Cerebellar cortex (tissue), 1 donor: ENCODE data around the gene GBA3.

Experiments
- DNase-seq: peaks from one replicate; pipeline ENCODE4 v3.0.0-alpha.2; 2015; ENCODE audit warnings: low spot score

Gene GBA3

DNA sequence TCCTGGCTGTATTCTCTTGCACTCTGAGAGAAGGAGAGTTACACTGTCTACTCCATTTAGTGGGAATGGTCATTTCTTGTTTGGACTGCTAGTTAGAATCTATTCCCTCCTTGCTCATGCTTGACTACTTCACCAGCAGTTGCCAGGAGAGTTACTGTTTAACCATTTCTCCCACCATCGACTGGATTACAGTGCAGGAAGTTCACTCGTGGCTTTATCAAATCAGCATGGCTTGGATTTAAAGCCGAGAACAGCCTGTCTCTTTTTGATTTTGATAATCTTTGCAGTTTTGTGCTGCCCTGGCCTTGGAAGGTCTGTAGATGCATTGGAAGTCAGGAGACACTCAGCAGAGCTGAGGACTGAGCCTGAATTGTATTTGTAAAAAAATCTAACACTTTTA lies 3.2 kb downstream of the GBA3 start:
- DNase-seq = no peak

DNA sequence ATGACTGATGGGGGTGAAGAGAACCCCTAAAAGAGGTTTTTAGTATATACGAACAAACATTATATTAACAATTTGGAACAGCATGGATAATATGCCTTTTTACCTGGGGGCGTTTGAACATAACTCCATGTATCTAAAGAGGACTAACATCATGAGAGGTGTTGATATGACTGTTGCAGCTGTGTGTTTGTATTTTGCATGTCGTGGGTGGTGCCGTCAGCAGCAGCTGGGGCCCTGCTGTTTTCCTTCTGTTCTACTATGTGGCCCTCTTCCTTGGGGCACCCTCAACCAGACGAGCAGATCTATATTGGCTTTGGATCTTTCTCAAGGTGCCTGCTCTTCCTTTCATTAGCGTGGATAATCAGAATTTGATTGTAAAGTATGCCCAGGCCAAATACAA lies 11.2 kb downstream of the GBA3 start:
- DNase-seq = no peak

DNA sequence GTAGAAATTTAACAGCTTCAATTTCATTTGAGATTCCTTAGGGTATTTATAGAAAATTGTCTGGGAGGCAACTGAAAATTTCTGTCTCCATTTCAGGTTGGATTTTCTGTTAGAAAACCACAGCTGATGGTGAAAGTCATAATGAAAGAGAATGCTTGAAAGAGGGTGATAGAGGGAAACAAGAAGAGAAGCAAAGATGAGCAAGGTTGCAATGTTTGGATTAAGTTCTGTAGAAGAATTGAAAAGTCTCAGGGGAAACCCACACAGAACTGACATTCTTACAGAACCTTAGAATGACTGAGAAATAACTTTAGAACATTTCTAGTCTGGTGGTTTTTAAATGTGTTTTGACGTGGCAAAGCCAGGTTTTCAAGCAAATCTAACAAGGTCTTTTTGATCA lies 14.7 kb downstream of the GBA3 start:
- DNase-seq = no peak

DNA sequence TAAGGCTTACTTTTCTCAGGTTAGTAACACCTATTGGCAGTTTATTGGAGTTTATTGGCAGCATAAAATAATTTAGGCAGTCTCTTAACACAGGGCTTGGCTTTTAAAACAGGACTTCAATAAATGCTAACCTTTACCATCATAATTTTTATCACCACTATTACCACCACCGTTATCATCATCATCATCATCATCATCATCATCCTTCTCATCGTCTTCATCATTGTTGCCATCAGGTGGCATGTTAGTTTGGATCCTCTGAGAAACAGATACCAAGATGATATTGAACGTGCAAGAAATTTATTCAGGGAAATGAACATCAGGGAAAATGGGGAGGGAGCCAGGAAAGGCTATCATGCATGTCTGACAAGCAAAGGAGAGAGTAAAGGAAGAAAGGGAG lies 16.2 kb downstream of the GBA3 start:
- no peak for DNase-seq

DNA sequence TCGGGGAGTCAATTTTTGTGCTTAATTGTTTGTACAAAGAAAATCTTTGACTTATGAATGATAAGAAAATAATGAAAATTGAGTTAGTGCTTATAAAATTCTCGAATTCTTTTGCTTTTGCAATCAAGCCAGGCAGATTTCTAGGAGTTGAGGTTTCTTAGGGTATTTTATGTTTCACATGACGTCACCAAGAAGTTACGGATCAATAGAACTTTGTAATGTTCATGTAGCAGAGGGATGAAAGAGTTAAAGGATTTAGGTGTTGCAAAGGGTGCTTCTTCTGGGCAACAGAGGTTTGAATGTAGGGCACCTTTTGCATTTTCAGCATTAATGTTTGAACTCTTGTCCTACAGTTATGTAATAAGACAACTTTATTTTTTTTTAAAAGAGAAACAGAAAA lies 19.4 kb downstream of the GBA3 start:
- no peak for DNase-seq

DNA sequence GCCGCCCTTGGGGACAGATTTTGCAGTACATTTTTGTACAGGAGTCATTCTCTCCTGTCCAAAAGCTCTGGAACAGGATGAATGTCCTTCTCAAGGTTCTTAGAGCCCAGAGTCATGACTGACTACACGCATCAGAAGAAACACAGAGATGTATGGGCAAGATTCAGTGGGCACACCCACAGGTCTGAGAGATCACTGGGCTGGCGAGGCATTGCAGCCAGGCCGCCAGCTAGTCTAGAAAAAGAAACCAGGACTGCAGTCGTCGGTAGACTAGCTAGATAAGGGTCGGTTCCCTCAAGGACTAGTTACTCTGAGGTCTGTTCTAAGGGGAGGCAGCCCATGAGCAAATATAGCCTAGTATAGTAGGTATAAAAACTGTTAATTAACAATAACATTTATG lies 19.8 kb downstream of the GBA3 start:
- no peak for DNase-seq

GRCh38 chr4:22713841-22714240 lies 21.1 kb downstream of the GBA3 start:
- DNase-seq = no peak

GRCh38 chr4:22719218-22719617 lies 26.5 kb downstream of the GBA3 start:
- no peak for DNase-seq

GRCh38 chr4:22720091-22720490 lies 27.4 kb downstream of the GBA3 start:
- DNase-seq = no peak

DNA sequence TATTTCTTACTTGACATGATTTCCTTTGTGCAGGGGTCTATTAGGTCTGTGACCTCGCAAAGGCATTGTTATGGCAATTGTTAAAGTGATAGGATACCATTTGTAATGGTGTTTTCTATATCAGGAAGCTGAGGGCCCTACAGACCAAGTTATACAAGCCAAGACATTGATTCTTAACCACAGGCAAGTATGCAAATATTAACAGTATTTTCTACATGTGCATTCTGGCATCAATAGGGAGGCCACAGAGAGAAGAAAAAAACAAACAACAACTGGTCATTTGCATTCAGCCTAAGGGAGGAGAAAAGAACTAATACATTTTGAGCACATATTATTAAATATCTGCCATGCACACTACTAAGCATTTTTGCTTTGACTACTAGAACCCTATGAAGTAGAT lies 28.5 kb downstream of the GBA3 start:
- DNase-seq = no peak

GRCh38 chr4:22730021-22730420 lies 37.3 kb downstream of the GBA3 start:
- DNase-seq = no peak

- DNase-seq = no peak
Measured at GRCh38 chr4:22733816-22734215, 41.1 kb downstream of the GBA3 start.

DNA sequence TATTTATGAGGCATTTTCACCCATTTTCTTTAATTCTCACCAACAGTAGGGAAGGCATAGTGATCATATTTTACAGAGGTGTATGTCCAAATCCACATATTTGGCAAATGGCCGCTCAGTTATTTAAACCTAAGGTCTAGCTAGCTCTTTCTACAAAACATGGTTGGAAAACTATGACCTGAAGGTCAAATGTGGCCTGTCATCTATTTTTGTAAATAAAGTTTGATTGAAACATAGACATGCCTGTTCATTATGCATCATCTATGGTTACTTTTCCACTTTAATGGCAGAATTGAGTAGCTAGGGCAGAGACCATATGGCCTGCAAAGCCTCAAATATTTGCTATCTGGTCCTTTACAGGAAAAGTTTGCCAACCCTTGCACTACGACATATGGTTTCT lies 44.2 kb downstream of the GBA3 start:
- no peak for DNase-seq

DNA sequence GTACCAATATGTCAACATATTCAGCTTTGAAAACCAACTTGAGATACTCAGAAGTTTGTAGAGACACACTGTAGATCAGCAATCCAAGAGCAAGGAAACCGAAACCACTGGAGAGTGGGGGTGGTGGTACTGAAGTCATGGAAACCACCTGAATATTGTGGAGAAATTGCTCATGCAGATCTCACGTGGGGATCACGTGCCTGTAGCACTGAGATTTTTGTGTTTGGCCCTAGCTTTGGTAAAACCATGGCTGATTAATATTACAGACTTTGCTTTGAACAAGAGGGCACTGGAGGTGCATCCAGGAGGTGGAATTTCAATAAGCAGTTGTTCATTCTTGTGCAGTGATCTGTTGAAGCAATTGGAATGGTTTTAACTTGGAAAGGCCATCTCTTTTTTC lies 47.2 kb downstream of the GBA3 start:
- no peak for DNase-seq

- no peak for DNase-seq
Measured at GRCh38 chr4:22741744-22742143, 49.0 kb downstream of the GBA3 start.

GRCh38 chr4:22743290-22743689 lies 50.6 kb downstream of the GBA3 start:
- no peak for DNase-seq

- DNase-seq = no peak
Measured at GRCh38 chr4:22744478-22745062, 51.8 kb downstream of the GBA3 start.

DNA sequence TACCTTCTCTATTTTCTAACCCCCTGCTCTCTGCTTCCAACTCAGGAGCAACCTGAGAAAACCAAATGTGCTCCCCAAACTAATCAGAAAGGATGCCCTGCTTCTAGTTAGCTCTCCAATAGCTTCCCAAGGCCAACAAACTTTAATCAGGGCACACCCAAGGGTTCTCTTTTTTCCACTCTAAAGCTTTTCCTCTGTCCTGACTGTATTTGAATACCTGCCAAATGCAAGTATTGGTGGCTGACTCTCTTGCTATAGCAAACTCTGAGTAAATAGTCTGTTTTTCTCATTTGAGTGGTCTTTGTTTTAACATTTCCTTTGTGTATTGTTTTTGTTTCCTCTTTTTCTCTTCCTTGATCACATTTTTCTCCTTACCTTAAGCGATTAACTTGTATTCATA lies 52.5 kb downstream of the GBA3 start:
- DNase-seq = no peak

DNA sequence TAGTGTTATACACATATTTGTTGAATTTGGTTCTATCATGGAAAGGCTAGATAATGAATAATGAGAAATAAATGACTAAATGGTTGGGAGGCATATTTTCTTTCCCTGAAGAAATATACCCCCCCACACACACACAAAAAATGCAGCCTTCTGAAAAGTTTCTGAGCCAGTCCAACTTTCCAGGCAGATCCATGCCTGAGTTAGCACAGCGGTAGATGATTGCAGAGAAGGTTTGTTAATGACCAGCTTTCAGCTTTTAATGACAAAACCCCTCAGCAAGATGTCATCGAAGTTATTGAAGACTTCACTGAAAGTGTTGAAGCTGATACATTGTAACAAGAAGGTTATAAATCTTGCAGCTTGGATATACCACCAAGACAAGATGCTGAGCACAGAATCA lies 61.4 kb downstream of the GBA3 start:
- DNase-seq = no peak

DNA sequence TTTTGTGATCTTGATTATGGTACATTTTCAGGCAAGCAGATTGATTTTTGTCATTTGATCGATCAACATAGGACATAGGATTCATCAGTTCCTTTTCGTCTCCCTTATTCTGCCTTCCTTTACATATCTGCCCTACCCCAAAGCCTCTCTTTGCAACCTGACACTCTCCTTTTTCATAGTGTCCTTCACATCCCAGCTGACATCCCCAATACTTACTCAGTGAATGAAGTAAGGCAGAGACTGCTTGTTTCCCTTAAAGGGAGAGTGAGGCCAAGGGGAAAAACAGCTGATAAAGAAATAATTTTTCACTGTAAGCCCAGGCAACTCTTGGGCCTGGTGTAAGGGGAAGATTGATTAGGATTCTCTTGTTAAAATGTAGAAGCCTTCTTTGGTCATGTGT lies 69.8 kb downstream of the GBA3 start:
- DNase-seq = no peak

DNA sequence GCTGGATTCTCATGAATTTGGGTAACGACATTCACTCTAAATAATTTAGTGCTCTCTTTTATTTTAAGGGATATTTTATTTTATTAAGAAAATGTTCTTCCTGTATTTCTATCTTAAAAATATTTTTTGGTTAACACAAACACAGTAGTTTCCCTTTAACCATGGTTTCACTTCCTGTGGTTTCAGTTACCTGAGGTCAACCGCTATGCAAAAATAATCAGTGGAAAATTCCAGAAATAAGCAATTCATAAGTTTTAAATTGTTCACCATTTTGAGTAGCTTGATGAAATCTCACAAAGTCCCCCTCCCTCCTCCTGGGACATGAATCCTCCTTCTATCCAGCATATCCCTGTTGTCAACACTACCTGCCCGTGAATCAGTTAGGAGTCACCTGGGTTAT lies 71.4 kb downstream of the GBA3 start:
- DNase-seq = no peak

DNA sequence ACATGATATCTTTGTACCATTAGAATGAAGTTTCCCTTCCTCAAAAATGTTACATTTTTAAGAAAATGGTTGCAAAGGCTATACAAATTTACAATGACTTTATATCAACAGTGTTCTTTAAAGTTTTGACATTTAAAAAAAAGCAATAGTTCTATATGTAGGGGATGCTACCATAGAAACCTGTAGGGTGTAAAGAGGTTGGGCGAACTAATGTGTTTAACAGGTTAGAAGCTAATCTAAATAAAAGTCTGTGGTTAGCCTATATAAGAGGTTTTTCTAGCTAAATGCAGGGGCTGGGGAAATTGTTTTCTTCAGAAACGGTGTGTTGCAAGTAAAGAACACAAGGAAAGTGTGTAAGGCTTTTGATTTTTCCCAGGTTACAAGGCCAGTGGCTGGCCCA lies 73.3 kb downstream of the GBA3 start:
- DNase-seq = no peak

DNA sequence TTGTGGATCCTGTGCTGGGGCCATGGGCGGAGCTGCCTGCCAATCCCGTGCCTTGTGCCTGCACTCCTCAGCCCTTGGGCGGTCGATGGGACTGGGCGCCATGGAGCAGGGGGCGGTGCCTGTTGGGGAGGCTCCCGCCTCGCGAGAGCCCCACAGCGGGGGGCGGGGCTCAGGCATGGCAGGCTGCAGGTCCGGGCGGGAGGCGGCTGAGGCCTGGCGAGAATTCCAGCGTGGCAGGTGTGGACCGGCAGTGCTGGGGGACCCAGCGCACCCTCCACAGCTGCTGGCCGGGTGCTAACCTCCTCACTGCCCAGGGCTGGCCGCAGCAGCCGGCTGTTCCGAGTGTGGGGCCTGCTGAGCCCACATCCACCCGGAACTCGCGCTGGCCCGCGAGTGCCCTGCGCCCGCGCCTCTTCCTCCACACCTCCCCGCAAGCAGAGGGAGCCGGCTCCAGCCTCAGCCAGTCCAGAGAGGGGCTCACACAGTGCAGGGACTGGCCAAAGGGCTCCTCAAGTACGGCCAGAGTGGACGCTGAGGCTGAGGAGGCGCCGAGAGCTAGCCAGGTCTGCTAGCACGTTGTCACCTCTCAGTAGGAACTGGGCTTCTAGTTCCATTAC lies 85.9 kb downstream of the GBA3 start:
- DNase-seq = no peak

GRCh38 chr4:22780317-22780716 lies 87.6 kb downstream of the GBA3 start:
- no peak for DNase-seq

GRCh38 chr4:22780797-22781196 lies 88.1 kb downstream of the GBA3 start:
- no peak for DNase-seq
